Esophagus muscularis mucosa (tissue), 4 donors: ENCODE data around the gene YWHAG.
A peak's percentile ranks its signal among the peaks of the same experiment; 100 is the strongest.

ENCODE experiments used
- CTCF ChIP-seq, 3 experiments: fragments of 200-600 bp in 2 of 3; fragments of 450-650 bp in 1 of 3; sonication (generic) in 2 of 3; IDR thresholded peaks; one replicate each; pipeline ENCODE4 v1.5.1; 2017 to 2019; ENCODE audit warnings: antibody characterized with exemption in 3 of 3, mild to moderate bottlenecking in 2 of 3, moderate library complexity in 1 of 3
- EP300 ChIP-seq: sonication (generic); formaldehyde crosslinking; IDR thresholded peaks from one replicate; pipeline ENCODE4 v1.6.1; 2017; ENCODE audit warnings: antibody characterized with exemption
- POLR2A ChIP-seq: fragments of 450-650 bp; IDR thresholded peaks from one replicate; pipeline ENCODE4 v1.6.1; 2017; ENCODE audit warnings: antibody characterized with exemption, moderate library complexity, mild to moderate bottlenecking, low read depth
- POLR2AphosphoS5 ChIP-seq, 2 donors: sonication (generic); formaldehyde crosslinking; IDR thresholded peaks; one replicate each; pipeline ENCODE4 v1.6.1; 2017; ENCODE audit warnings: antibody characterized with exemption in 2 of 2

- TF ChIP-seq CTCF (IDR thresholded peaks at IDR 0.05) = no peak
- peak; percentile 99 for TF ChIP-seq POLR2A
- peak; percentile 99 to 100 for TF ChIP-seq POLR2AphosphoS5 (IDR thresholded peaks at IDR 0.05)
- no peak for TF ChIP-seq EP300
These were observed 56.2 kb downstream of the YWHAG start, which contains the start of gene HSPB1 for GRCh38 chr7:76302347-76303201.
